ENCODE measurements around the gene HAL. TPM values are rescaled to one million over a fixed set of nuclear protein-coding genes. Genes with fewer than 3 reads are reported as not detected.

The HAL gene
- total RNA-seq, 1 donor from 2014 or later, result 3.8 TPM

GRCh38 chr12:95988506-95989275 is 7.5 kb downstream of the HAL start:
- Mint-ChIP-seq H3K4me3 (no peak overlapping the region), H3K36me3 (no peaks in the 10 kb centered on the region), H3K27me3 (peaks cover 8% of the 10 kb centered on the region), H3K4me1 (ENCODE audit: unreplicated experiment) (peaks cover 19% of the 10 kb centered on the region), H3K9me3 (no peaks in the 10 kb centered on the region), H3K27ac (no peak overlapping the region)
- TF ChIP-seq, protein P1, sequence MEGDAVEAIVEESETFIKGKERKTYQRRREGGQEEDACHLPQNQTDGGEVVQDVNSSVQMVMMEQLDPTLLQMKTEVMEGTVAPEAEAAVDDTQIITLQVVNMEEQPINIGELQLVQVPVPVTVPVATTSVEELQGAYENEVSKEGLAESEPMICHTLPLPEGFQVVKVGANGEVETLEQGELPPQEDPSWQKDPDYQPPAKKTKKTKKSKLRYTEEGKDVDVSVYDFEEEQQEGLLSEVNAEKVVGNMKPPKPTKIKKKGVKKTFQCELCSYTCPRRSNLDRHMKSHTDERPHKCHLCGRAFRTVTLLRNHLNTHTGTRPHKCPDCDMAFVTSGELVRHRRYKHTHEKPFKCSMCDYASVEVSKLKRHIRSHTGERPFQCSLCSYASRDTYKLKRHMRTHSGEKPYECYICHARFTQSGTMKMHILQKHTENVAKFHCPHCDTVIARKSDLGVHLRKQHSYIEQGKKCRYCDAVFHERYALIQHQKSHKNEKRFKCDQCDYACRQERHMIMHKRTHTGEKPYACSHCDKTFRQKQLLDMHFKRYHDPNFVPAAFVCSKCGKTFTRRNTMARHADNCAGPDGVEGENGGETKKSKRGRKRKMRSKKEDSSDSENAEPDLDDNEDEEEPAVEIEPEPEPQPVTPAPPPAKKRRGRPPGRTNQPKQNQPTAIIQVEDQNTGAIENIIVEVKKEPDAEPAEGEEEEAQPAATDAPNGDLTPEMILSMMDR (conservative IDR thresholded peaks at IDR 0.05), result no peak
- DNase-seq (ENCODE audit: extremely low spot score, unreplicated experiment), result no peak

DNA sequence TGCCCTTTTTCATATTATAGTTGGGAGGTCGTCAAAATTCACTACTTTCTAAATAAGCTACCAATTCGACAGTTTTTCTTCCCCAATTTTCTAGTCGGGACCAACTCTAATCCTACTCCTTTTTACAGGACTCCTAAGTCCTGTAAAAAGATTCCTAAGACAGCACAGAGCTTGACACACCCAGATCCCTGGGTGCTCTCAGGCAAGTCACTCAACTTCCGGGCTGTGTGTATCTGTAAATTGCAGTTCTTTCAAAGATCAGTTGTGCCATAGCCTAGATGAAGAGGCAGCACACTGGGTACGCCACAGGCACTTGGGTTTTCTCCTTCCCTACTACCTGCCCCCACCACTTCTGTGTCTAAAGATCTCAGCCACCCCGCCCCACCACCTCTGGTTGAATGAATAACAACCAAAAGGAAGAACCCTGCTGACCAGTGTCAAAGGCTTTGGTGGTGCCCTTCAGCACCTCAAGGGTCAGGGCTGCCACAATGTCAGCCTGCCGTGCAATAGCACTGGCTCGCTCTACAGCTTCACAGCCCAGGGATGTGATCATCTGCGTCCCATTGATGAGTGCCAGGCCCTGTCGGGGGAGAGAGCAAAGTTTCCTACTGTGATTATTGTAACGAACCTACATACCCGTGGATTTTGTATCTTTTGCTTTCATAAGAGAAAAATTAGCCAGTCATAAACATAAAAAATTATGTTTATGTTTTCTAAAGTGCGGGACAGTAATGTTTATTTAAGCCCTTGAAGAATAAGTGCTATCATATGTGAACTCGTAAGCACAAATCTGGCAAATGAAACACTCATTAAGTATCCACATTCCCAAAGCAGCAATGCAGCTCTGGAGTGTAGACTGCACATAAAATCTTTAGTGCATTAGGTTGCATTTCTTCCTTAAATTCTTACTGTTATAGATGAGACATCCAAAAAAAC is 9.2 kb downstream of the HAL start:
- H3K27ac Mint-ChIP-seq, result no peak overlapping the region
- no peak overlapping the region for H3K4me3 Mint-ChIP-seq
- H3K27me3 Mint-ChIP-seq, result peaks cover 2% of the 10 kb centered on the region
- H3K36me3 Mint-ChIP-seq, result no peaks in the 10 kb centered on the region
- no peaks in the 10 kb centered on the region for H3K9me3 Mint-ChIP-seq
- peaks cover 19% of the 10 kb centered on the region for H3K4me1 Mint-ChIP-seq (ENCODE audit: unreplicated experiment)
- DNase-seq (ENCODE audit: extremely low spot score, unreplicated experiment), result no peak
- TF ChIP-seq, protein P1 (conservative IDR thresholded peaks at IDR 0.05), result no peak

DNA sequence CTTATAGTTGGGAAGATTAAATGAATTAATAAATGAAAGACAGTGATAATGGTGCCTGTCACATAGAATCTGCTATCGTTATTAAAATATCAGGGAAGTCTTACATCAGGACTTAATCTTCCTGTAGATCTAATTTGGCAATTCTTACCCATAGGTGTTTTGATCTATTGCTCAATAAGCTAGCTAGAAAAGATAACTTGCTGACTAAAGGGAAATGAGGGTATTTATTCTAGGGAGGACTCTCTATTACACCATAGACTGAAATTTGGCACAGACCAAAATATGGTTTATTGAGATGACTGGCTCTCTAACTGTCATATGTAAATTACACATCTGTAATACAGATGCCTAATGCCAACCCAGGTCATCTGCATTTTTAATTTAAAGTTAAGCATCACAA is 11.5 kb downstream of the HAL start:
- Mint-ChIP-seq H3K4me3 (no peak overlapping the region), H3K9me3 (no peaks in the 10 kb centered on the region), H3K36me3 (no peaks in the 10 kb centered on the region), H3K27ac (no peak overlapping the region), H3K27me3 (no peaks in the 10 kb centered on the region), H3K4me1 (ENCODE audit: unreplicated experiment) (peaks cover 19% of the 10 kb centered on the region)
- no peak for DNase-seq (ENCODE audit: extremely low spot score, unreplicated experiment)
- TF ChIP-seq, protein P1 (conservative IDR thresholded peaks at IDR 0.05), result no peak

GRCh38 chr12:95982602-95983001 is 13.5 kb downstream of the HAL start:
- TF ChIP-seq, protein P1 (conservative IDR thresholded peaks at IDR 0.05), result no peak
- Mint-ChIP-seq H3K4me1 (ENCODE audit: unreplicated experiment) (peaks cover 12% of the 10 kb centered on the region), H3K36me3 (no peaks in the 10 kb centered on the region), H3K27ac (no peak overlapping the region), H3K4me3 (no peak overlapping the region), H3K9me3 (no peaks in the 10 kb centered on the region), H3K27me3 (no peaks in the 10 kb centered on the region)
- no peak for DNase-seq (ENCODE audit: extremely low spot score, unreplicated experiment)

DNA sequence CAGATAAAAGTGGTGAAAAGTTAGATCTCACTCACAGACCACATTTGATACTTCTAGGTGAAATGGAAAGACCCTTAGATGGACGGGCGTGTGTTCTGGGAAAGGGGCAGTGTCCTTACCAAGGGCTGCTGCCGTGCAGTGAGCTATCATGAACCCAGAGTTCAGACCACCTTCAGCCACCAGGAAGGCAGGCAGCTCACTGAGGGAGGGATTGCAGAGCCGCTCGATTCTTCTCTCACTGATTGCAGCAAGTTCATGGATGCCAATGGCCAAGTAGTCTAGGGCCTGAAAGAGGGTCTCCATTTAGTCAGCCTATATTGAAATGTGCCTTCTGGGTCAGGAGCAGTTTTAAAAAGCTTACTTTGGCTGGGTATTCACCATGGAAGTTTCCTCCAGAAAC is 15.7 kb downstream of the HAL start:
- no peaks in the 10 kb centered on the region for H3K36me3 Mint-ChIP-seq
- no peak overlapping the region for H3K4me3 Mint-ChIP-seq
- H3K27ac Mint-ChIP-seq, result no peak overlapping the region
- TF ChIP-seq, protein P1 (conservative IDR thresholded peaks at IDR 0.05), result no peak
- H3K9me3 Mint-ChIP-seq, result no peaks in the 10 kb centered on the region
- DNase-seq (ENCODE audit: extremely low spot score, unreplicated experiment), result peak; percentile 34
- no peaks in the 10 kb centered on the region for H3K27me3 Mint-ChIP-seq
- no peaks in the 10 kb centered on the region for H3K4me1 Mint-ChIP-seq (ENCODE audit: unreplicated experiment)
